Effector memory CD4-positive, alpha-beta T cell (primary cell): Measurements from ENCODE around the gene BTG4.

Experiments
- DNase-seq, 3 donors: peaks; one replicate each; pipeline ENCODE4 v3.0.0-alpha.2; 2020
- H3K27ac ChIP-seq: 2 replicates; pipeline ENCODE4 v1.7.0; 2013; ENCODE audit warnings: mild to moderate bottlenecking, low read length, moderate library complexity; ENCODE audit not compliant: insufficient read depth, poor library complexity, severe bottlenecking
- H3K27me3 ChIP-seq: replicated peaks from 2 replicates; pipeline ENCODE4 v1.7.0; 2013; ENCODE audit warnings: mild to moderate bottlenecking, low read length; ENCODE audit not compliant: insufficient read depth, control insufficient read depth, poor library complexity, severe bottlenecking
- H3K36me3 ChIP-seq: 2 replicates; pipeline ENCODE4 v1.7.0; 2013; ENCODE audit warnings: mild to moderate bottlenecking, low read length, moderate library complexity; ENCODE audit not compliant: control insufficient read depth, insufficient read depth
- H3K4me1 ChIP-seq: 2 replicates; pipeline ENCODE4 v1.7.0; 2013; ENCODE audit warnings: low read length, mild to moderate bottlenecking; ENCODE audit not compliant: control insufficient read depth, insufficient read depth, poor library complexity, severe bottlenecking
- H3K4me3 ChIP-seq: 2 replicates; pipeline ENCODE4 v1.7.0; 2013; ENCODE audit warnings: low read length, low read depth, mild to moderate bottlenecking; ENCODE audit not compliant: insufficient read depth, poor library complexity, severe bottlenecking
- H3K9me3 ChIP-seq: 2 replicates; pipeline ENCODE4 v1.7.0; 2013; ENCODE audit warnings: mild to moderate bottlenecking, low read length, moderate library complexity; ENCODE audit not compliant: control insufficient read depth

Gene BTG4

DNA sequence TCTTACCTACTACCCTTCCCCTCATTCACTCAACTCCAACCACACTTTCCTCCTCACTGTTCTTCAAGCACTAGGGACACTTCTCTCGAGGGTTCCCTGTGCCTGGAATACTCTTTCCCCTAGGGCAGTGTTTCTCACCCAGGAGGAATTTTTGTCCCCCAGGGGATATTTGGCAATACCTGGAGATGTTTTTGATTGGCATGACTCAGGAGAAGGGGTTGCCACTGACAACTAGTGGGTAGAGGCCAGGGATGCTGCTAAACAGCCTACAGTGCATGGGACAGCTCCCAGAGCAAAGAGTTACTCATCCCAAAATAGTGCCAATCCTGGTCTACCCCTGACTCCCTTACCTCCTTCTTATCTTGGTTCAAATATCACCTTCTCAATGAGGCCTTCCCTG lies 40.0 kb downstream of the BTG4 start:
- H3K4me1 ChIP-seq = no peaks in the 10 kb centered on the region
- H3K9me3 ChIP-seq = no peaks in the 10 kb centered on the region
- no peak overlapping the region for H3K4me3 ChIP-seq
- H3K36me3 ChIP-seq = no peaks in the 10 kb centered on the region
- no peak for DNase-seq
- H3K27ac ChIP-seq = no peak overlapping the region
- no peaks in the 10 kb centered on the region for H3K27me3 ChIP-seq

DNA sequence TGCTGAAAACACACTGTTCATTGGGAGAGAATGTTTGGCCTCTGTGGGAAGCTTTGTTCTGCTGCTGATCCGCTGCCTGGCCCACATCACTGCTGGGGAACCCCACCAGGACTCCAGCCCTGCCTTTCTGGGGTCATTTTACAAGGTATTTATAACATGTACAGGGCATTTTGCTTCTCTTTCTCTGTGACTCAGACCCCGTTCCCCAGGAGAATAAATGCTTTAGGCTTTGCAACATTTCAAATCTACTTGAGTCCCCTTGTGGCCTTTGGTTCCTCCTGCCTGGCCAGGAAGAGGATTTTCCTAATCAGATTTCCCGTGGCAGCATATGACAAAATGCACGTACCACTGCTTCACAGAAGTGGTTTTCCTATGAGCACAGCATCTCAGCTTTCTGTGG lies 43.0 kb downstream of the BTG4 start:
- H3K9me3 ChIP-seq = no peaks in the 10 kb centered on the region

DNA sequence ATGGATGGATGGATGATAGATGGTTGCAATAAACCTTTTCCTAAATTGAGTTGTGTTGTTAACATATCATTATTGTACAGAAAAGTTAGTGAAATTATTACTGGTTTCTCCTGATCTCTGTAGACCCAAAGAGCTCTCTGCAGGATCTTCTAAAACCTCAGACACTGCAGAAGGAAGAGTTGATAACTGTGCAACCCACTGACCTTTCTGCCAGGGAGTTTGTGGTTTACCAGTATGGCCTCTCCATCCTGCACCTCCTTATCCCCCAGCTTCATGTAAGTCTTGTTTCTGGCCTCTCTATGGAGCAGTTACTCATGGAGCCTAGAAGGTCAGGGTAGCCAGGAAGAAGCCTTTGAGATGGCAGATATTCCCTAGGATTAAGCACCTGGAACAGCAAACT lies 45.6 kb downstream of the BTG4 start:
- Histone ChIP-seq H3K27ac (no peak overlapping the region), H3K36me3 (no peaks in the 10 kb centered on the region), H3K4me1 (no peaks in the 10 kb centered on the region), H3K9me3 (no peaks in the 10 kb centered on the region), H3K4me3 (no peak overlapping the region), H3K27me3 (no peaks in the 10 kb centered on the region)
- DNase-seq = no peak

More for the DNA sequence above, 43.0 kb downstream of the BTG4 start:
- H3K4me3 ChIP-seq = no peak overlapping the region
- H3K27me3 ChIP-seq = no peaks in the 10 kb centered on the region
- H3K4me1 ChIP-seq = no peaks in the 10 kb centered on the region
- no peaks in the 10 kb centered on the region for H3K36me3 ChIP-seq
- no peak overlapping the region for H3K27ac ChIP-seq
- DNase-seq = no peak

DNA sequence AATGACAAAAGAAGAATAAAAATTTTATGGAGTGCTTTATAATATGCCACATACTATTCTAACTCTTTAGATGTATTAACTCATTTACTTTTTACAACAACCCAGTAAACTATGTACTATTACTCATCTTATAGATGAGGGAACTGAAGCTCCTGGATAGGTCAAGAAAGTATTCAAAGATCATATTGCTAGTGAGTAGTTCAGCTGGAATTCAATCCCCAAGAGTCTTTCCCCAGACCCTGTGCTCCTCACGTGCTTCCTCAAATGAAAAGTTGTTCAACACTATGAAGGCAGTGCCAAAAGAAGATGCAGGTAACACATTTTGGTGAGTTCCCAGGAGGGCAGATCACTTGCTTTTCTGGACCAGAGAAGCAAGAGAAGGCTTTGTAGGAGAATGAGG lies 46.8 kb downstream of the BTG4 start:
- no peak overlapping the region for H3K27ac ChIP-seq
- no peaks in the 10 kb centered on the region for H3K27me3 ChIP-seq
- no peaks in the 10 kb centered on the region for H3K9me3 ChIP-seq
- no peaks in the 10 kb centered on the region for H3K4me1 ChIP-seq
- DNase-seq = no peak
- H3K36me3 ChIP-seq = no peaks in the 10 kb centered on the region
- H3K4me3 ChIP-seq = no peak overlapping the region

DNA sequence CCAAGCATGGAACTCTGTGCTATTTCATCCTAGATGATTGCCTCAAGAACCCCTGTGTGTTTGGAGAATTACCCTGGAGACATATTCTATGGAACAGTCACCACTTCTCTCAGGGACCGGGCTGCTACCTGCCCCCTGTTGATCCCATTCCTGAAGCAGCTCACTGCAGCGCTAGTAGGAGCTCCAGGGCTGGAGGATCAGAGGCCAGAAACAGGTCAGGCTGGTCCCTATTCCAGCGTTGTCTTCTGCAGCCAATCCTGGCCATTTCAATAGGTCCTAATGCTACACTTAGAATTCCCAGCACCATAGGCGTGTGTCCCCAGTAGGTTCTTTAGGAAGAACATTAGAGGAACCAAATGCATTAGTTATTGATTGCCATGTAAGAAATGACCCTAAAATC lies 48.9 kb downstream of the BTG4 start:
- no peaks in the 10 kb centered on the region for H3K9me3 ChIP-seq
- H3K27ac ChIP-seq = no peak overlapping the region
- no peaks in the 10 kb centered on the region for H3K4me1 ChIP-seq
- H3K4me3 ChIP-seq = no peak overlapping the region
- no peak for DNase-seq
- no peaks in the 10 kb centered on the region for H3K27me3 ChIP-seq
- no peaks in the 10 kb centered on the region for H3K36me3 ChIP-seq

DNA sequence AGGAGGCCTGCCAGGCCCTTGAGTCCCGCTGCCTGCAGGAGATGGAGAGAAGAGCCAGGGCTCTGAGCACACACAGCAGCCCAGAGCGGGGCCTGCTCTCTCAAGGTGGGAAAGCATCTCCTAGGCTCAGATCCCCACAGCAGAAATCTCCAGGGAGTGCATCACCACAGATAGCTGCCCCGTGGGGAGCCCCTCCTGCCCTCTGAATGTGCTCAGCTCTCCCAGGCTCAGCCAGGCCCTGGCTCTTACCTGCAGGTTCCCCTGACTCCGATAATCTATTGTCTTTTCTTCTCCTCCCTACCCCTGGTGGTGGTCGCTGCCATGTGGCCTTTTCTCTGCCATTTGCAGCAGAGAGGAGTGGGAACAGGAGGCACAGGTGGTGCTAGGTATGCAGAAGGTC lies 49.9 kb downstream of the BTG4 start:
- H3K27ac ChIP-seq = no peak overlapping the region
- no peaks in the 10 kb centered on the region for H3K4me1 ChIP-seq
- no peaks in the 10 kb centered on the region for H3K36me3 ChIP-seq
- no peaks in the 10 kb centered on the region for H3K9me3 ChIP-seq
- H3K4me3 ChIP-seq = no peak overlapping the region
- H3K27me3 ChIP-seq = no peaks in the 10 kb centered on the region
- no peak for DNase-seq

DNA sequence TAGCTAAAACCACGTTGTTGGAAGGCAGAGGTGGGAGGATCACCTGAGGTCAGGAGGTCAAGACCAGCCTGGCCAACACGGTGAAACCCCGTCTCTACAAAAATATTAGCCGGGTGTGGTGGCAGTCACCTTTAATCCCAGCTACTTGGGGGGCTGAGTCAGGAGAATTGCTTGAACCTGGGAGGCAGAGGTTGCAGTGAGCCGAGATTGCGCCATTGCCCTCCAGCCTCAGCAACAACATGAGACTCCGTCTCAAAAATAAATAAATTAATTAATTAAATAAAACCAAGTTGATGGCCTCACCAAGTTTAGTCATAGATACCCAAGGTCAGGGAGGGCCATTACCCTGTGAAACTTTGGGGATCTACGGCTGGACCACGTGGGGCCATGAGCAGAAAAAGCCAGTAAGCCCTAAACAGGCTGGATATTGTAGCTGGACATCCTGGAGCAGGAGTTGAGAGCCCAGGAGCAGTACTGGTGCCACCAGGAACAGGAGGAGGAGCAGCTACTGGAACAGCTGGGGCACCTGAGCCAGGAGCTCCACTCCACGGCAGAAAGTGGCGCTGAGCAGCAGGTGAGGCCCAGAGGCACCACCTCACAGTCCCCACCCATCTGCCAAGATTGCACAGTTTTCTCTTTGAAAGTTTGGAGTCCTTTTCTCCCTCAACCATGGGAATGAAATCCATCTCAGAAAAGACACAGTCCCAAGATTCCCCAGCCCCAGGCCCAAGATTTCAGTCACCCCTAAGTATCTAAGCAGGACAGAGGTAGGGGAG lies 50.5 kb downstream of the BTG4 start:
- H3K4me3 ChIP-seq = no peak overlapping the region
- H3K27ac ChIP-seq = no peak overlapping the region
- H3K27me3 ChIP-seq = no peaks in the 10 kb centered on the region
- H3K4me1 ChIP-seq = no peaks in the 10 kb centered on the region
- no peaks in the 10 kb centered on the region for H3K36me3 ChIP-seq
- no peak for DNase-seq
- no peaks in the 10 kb centered on the region for H3K9me3 ChIP-seq

DNA sequence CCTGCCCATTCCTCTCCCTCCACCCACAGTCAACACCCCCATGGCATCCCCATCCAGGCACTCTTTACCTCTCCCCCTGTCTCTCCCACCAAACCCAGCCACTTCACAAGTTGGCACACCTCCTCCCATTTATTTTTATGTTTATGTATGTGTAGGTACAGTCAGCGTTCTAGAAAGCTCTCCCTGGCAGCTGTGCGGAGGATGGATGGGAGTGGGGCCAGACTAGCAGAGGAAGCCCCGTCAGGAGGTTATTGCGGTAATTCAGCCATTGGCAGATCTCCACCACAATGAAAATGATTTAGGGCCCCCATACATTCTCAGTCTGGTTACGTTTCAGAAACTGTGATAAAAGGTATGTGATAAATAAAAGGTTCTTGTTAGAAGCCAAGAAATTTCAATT lies 51.3 kb downstream of the BTG4 start:
- Histone ChIP-seq H3K27ac (no peak overlapping the region), H3K4me3 (no peak overlapping the region), H3K36me3 (no peaks in the 10 kb centered on the region), H3K4me1 (no peaks in the 10 kb centered on the region), H3K27me3 (no peaks in the 10 kb centered on the region), H3K9me3 (no peaks in the 10 kb centered on the region)
- no peak for DNase-seq

DNA sequence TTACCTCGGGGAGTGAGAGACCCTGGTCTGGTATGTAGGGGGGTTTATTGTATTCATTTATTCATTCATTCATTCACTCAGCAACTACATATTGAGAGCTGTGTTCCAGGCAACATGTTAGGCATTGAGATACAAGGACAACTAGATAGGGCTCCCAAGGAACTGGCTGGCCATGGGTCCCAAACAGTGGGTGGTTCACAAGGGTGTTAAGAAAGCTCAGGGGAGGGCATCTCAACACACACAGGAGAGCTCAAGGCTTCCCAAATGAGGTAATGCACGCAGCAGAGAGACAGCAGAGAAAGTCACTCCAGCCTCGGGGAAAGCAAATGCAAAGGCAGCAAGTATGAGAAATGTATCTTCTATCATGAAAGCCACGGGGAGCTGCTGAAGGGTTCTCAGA lies 51.8 kb downstream of the BTG4 start:
- H3K9me3 ChIP-seq = no peaks in the 10 kb centered on the region
- DNase-seq = no peak
- no peak overlapping the region for H3K4me3 ChIP-seq

DNA sequence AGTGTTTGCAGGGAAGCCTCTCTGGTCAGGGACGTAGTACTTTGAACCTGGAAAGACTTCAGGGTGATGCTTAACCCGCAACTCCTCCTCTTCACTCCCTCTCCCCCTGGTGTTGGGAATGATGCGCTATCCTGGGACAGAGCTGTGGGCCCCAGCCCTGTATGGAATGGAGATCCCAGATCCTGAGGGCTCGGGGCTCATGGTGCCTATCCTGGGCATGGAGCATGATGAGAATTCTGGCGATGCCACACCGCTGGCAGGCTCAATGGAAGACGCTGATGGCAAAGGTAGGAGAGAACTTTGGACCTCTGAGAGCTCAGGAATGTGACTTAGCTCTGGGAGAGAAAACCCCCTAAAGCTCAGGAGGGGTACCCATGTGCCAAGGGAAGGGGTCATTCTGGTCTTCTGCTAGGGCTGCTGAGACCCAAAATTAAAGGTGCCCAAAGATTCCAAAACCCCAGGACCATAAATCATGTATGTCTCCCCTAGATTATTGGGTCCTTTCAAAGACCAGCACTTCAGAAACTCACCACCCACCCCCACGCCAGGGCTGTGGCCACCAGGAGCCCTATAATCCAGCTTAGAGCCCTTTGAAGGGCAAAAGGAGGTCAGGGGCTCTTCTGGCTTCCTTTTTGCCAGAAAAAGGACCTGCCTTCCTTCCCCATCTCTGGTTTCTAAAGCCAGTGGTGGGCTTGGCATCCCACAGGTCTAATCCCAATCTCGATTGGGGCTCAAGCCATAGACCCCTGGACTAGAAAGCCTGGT lies 52.5 kb downstream of the BTG4 start:
- no peak for DNase-seq
- Histone ChIP-seq H3K9me3 (no peaks in the 10 kb centered on the region), H3K4me3 (no peak overlapping the region), H3K27me3 (no peaks in the 10 kb centered on the region), H3K4me1 (no peaks in the 10 kb centered on the region), H3K27ac (no peak overlapping the region), H3K36me3 (no peaks in the 10 kb centered on the region)

More for the DNA sequence above, 51.8 kb downstream of the BTG4 start:
- no peaks in the 10 kb centered on the region for H3K27me3 ChIP-seq
- no peaks in the 10 kb centered on the region for H3K4me1 ChIP-seq
- H3K36me3 ChIP-seq = no peaks in the 10 kb centered on the region
- no peak overlapping the region for H3K27ac ChIP-seq
